Activated T-helper 1 cell treated with anti-CD3 and anti-CD28 coated beads, Interleukin-12 subunit alpha, Interleukin-12 subunit beta, Interleukin-2, Interleukin-4 antibody, amounts not matched to agents 30 ng/mL and 10 ng/mL and 1 ng/mL, durations not matched to agents 14 hours and 24 hours and 36 hours (primary cell): ENCODE data around the gene PRSS22. TPM values are rescaled to one million over a fixed set of nuclear protein-coding genes. Genes with fewer than 3 reads are reported as not detected.

Experiments
- DNase-seq: peaks from one replicate; pipeline ENCODE4 v3.0.0; 2021; ENCODE audit warnings: low spot score
- H3K27ac Mint-ChIP-seq: one replicate; pipeline ENCODE4 v1.8.0; 2021; ENCODE audit warnings: mild to moderate bottlenecking, mixed read lengths
- H3K27me3 Mint-ChIP-seq: one replicate; pipeline ENCODE4 v1.8.0; 2022; ENCODE audit warnings: mild to moderate bottlenecking, moderate library complexity, mixed read lengths; ENCODE audit not compliant: insufficient read depth
- H3K36me3 Mint-ChIP-seq: one replicate; pipeline ENCODE4 v1.8.0; 2021; ENCODE audit warnings: low read depth, mixed read lengths
- H3K4me1 Mint-ChIP-seq: one replicate; pipeline ENCODE4 v1.8.0; 2021; ENCODE audit warnings: low read depth, mixed read lengths
- H3K4me3 Mint-ChIP-seq: one replicate; pipeline ENCODE4 v1.8.0; 2021; ENCODE audit warnings: mild to moderate bottlenecking, moderate library complexity, mixed read lengths
- H3K9me3 Mint-ChIP-seq: one replicate; pipeline ENCODE4 v1.8.0; 2021; ENCODE audit warnings: mixed read lengths
- intact Hi-C: fragments of 100-400 bp; cut with micrococcal nuclease; formaldehyde crosslinking; loops from one replicate; pipeline ENCODE4 v1.15.1; 2024
- total RNA-seq: library from RNA; stranded (reverse); gene quantifications from 2 replicates; pipeline ENCODE4 v1.2.3, GENCODE V29; 2022

PRSS22 gene
- total RNA-seq, 1 donor from 2014 or later: not detected

GRCh38 chr16:2806286-2806685 lies 51.7 kb downstream of the PRSS22 start:
- H3K4me3 Mint-ChIP-seq: no peak overlapping the region
- H3K27me3 Mint-ChIP-seq: peaks cover 9% of the 10 kb centered on the region
- DNase-seq: no peak
- no peaks in the 10 kb centered on the region for H3K36me3 Mint-ChIP-seq
- peaks cover 5% of the 10 kb centered on the region for H3K9me3 Mint-ChIP-seq
- no peak overlapping the region for H3K27ac Mint-ChIP-seq
- intact Hi-C loops: no loop called here
- no peaks in the 10 kb centered on the region for H3K4me1 Mint-ChIP-seq

GRCh38 chr16:2804728-2805127 lies 53.2 kb downstream of the PRSS22 start:
- intact Hi-C loops: no loop called here
- Mint-ChIP-seq H3K36me3 (no peaks in the 10 kb centered on the region), H3K27ac (no peak overlapping the region), H3K9me3 (peaks cover 5% of the 10 kb centered on the region), H3K27me3 (peaks cover 7% of the 10 kb centered on the region), H3K4me3 (no peak overlapping the region), H3K4me1 (no peaks in the 10 kb centered on the region)
- no peak for DNase-seq

DNA sequence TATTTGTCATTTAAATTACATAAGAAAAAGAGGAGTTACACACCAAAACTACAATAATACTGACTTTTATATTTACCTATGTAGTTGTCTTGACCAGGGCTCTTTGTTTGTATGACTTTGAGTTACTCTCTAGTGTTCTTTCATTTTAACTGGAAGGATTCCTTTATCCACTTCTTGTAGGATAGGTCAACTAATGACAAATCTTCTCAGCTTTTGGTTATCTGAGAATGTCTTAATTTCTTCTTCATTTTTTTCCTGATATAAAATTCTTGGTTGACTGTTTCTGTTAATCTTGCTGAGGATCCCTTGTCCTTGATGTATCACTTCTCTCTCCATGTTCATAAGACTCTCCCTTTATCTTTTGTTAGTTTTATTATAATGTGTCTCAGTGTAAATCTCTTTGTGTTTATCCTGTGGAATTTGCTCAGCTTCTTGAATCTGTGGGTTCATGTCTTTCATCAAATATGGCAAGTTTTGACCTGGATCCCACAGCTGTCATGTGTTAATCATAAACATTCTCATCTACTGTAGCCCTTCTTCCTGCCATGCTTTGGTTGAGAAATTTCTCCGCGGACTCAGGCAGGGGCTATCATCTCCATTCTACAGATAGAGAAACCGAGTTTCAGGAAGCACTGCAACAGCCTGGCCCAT lies 54.3 kb downstream of the PRSS22 start:
- intact Hi-C loops: no loop called here
- no peak for DNase-seq
- H3K27ac Mint-ChIP-seq: no peak overlapping the region
- no peaks in the 10 kb centered on the region for H3K36me3 Mint-ChIP-seq
- H3K4me1 Mint-ChIP-seq: no peaks in the 10 kb centered on the region
- H3K4me3 Mint-ChIP-seq: no peak overlapping the region
- H3K27me3 Mint-ChIP-seq: peaks cover 7% of the 10 kb centered on the region
- H3K9me3 Mint-ChIP-seq: peaks cover 5% of the 10 kb centered on the region

Other genes starting within 250 kb of the PRSS22 start
- gene KCTD5, start 175.6 kb downstream of the PRSS22 start, total RNA-seq: 63.9 and 69.6 TPM in 2 replicates
- 1.7 and 1.8 TPM in 2 replicates for gene PRSS27, start 137.9 kb downstream of the PRSS22 start, total RNA-seq
- 631 and 639 TPM in 2 replicates for gene SRRM2, start 105.5 kb downstream of the PRSS22 start, total RNA-seq
- gene ELOB, start 80.9 kb downstream of the PRSS22 start, total RNA-seq: 256 and 277 TPM in 2 replicates
- gene PRSS33, start 70.6 kb downstream of the PRSS22 start, total RNA-seq: 0.10 TPM in 1 of 2 replicates, not detected in the other
- not detected in 2 replicates for gene PRSS41, start 59.7 kb downstream of the PRSS22 start, total RNA-seq
- gene PRSS21, start 40.9 kb downstream of the PRSS22 start, total RNA-seq: 9.2 and 10.1 TPM in 2 replicates
- 11.7 and 12.9 TPM in 2 replicates for gene ZG16B, start 27.9 kb downstream of the PRSS22 start, total RNA-seq
- gene FLYWCH2, start 25.0 kb upstream of the PRSS22 start, total RNA-seq: 22.9 and 25.4 TPM in 2 replicates
- 61.1 and 65.7 TPM in 2 replicates for gene FLYWCH1, start 53.8 kb upstream of the PRSS22 start, total RNA-seq
- 0.10 and 0.18 TPM in 2 replicates for gene KREMEN2, start 106.1 kb upstream of the PRSS22 start, total RNA-seq
- gene PAQR4, start 111.2 kb upstream of the PRSS22 start, total RNA-seq: 40.1 and 44.0 TPM in 2 replicates
- gene PKMYT1, start 122.3 kb upstream of the PRSS22 start, total RNA-seq: 151 and 152 TPM in 2 replicates
- not detected in 2 replicates for gene CLDN9, start 154.8 kb upstream of the PRSS22 start, total RNA-seq
- not detected in 2 replicates for gene CLDN6, start 160.0 kb upstream of the PRSS22 start, total RNA-seq
- 4.9 and 5.5 TPM in 2 replicates for gene TNFRSF12A, start 162.2 kb upstream of the PRSS22 start, total RNA-seq
- gene HCFC1R1, start 165.8 kb upstream of the PRSS22 start, total RNA-seq: 30.0 and 30.9 TPM in 2 replicates
- 48.3 and 49.0 TPM in 2 replicates for gene THOC6, start 165.9 kb upstream of the PRSS22 start, total RNA-seq
- 0.20 TPM in 1 of 2 replicates, not detected in the other for gene BICDL2, start 178.8 kb upstream of the PRSS22 start, total RNA-seq
- gene MMP25, start 188.4 kb upstream of the PRSS22 start, total RNA-seq: 11.9 and 12.8 TPM in 2 replicates
- gene IL32, start 207.5 kb upstream of the PRSS22 start, total RNA-seq: 993 TPM in 2 replicates
- 0.07 TPM in 1 of 2 replicates, not detected in the other for gene ZSCAN10, start 241.1 kb upstream of the PRSS22 start, total RNA-seq